NCI-H2171 treated with DMSO at 0.1 percent for 48 hours (cell line): ENCODE measurements around the gene KIAA1549.
A peak's percentile ranks its signal among the peaks of the same experiment; 100 is the strongest.

Experiments
- DNase-seq: peaks from one replicate; lab custom pipeline; 2025; lab: John Stamatoyannopoulos, UW

KIAA1549 gene

DNA sequence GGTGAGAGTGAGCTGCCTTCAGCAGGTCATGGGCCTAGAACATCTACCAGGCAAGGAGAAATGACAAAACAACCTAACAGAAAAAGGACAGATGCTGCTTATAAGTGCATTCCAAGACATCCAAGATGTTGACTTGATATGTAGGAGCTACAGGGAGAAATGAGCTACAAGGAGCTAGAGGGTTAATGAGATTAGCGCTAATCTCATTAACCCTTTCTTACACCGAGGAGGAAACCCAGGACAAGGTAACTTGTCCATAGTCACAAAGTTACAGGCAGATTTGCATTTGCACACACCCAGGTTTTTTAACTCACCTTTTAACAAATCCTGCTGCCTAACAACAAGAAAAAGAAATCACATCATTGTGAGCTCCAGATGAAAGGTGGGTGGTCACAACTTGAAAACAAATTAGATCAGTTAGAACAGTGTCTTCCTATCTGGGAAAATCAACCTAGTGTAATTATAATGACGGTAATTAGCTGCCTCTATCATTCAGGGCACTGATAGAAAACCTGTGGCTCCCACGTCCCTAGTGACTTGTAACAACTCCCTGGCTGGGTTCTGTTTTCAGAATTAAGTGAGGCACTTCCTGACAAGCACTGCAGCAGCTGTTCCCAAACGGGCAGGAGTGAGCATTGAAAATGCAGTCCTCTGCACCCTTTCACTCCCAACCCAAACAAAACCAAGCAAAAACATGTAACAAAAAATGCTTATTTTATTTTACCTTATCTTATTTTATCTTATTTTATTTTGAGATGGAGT lies 5.7 kb downstream of the KIAA1549 start:
- DNase-seq = peak; percentile 92

DNA sequence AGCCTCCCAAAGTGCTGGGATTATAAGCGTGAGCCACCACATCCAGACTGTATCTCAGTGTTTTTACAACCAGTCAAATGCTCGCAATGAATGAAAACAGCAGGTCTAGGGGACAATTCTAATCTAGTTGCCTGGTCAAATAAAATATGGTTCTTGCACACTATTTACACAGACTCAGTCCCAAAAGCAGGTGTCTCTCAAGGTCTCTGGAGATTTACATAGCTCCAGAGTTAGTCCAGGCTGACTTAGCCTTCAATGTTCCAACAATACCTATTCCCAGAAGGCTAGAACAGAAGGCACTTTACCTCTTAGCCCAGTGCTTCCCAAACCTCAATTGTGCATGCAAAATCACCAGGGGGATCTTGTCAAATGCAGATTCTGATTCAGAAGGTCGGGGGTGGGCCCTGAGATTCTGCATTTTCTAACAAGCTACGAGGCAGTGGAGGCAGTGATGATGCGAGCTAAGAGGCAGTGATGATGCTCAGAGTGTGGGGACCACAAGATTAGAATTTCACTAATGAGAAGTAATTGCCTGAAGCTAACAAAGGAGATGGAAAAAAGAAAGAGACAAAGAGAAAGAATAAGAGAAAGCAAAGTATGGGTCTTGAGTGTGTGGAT lies 6.4 kb downstream of the KIAA1549 start:
- DNase-seq = peak; percentile 70

DNA sequence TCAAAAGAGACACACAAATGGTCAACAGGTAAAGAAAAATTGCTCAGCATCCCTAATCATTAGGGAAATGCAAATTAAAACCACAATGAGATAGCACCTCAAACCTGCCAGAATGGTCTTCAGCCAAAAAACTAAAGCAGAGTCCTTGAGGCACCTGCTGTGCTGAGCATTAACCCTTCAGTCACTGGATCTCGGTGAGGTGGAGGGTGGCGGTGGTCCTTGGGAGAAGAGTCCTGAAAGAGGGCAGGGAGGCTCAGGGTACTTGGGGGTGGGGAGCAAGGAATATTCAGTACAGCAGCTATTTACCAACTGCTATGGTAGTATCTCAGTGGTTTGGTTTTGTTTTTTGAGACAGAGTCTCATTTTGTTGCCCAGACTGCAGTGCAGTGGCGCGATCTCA lies 7.1 kb downstream of the KIAA1549 start:
- no peak for DNase-seq

DNA sequence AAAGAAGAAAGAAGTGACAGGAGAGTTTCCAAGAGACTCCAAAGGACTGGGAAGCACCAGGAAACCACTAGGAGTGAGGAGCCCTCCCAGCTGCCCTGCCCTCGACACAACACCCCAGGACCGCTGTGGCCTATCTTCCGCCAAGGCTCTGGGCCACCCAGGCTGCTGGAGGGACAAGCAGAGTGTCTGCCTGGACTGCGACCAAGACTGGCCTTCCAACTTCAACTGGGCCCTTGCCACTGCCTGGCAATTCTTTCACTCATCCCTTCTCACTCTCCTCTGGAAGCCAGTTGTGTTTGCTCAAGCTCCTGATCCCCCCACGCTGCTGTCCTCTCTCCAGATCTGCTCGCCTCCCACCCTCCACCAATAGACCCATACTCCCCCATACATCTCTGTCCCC lies 10.2 kb downstream of the KIAA1549 start:
- DNase-seq = no peak

DNA sequence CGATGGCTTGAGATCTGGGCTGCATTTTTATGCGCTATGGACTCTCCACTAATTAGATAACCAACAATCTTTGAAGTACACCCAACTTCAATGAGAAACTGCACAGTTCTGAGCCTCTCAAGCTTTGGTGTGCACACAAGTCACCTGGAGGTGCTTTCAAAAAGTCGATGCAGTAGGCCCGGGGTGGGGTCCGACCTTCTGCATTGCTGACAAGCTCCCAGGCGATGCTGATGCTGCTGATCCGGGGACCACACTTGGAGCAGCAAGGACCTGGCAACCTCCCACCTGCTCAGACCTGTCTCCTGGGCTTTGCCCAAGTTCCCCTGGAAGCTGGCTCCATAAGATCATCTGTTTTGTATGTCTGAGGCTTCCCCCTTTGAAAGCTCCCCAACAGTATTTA lies 10.7 kb downstream of the KIAA1549 start:
- DNase-seq = no peak

DNA sequence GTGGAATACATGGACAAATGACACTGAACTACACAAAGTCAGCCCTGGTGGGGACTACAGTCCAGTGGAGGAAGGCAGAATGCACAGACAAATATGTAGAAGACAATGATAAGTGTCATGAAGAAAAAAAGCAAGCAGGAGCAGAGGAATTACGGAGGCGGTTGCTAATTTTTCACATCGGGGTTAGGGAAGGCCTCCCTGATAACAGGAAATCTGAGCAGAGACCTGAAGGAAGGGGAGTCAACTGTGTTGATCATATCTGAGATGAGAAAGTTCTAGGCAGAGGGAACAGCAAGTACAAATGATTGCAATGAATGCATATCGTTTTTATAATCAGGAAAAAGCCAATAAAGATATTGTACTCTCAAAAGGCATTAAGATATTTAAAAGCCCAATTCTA lies 14.0 kb downstream of the KIAA1549 start:
- DNase-seq = no peak

DNA sequence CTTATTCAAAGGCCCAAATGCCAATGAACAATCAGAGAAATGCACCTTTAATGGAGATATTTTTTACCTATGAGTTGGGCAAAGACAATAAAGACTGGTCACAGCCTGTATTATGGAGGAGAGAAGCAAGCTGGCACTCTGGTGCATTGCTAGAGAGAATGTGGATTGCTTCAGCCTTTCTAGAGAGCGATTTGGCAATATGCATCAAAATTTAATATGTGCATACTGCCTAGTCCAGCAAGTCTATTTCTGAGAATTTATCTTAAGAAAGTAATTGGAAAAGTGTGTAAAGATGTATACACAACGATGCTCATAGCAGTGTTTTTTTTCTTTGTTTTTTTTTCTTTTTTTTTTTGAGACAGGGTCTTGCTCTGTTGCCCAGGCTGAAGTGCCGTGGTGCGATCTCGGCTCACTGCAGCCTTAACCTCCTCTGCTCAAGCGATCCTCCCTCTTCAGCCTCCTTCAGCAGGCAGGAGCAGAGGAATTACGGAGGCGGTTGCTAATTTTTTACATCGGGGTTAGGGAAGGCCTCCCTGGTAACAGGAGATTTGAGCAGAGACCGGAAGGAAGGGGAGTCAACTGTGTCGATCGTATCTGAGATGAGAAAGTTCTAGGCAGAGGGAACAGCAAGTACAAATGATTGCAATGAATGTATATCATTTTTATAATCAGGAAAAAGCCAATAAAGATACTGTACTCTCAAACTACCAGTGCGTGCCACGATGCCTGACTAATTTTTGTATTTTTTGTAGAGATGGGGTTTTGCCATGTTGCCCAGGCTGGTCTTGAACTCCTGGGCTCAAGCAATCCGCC lies 16.4 kb downstream of the KIAA1549 start:
- no peak for DNase-seq

DNA sequence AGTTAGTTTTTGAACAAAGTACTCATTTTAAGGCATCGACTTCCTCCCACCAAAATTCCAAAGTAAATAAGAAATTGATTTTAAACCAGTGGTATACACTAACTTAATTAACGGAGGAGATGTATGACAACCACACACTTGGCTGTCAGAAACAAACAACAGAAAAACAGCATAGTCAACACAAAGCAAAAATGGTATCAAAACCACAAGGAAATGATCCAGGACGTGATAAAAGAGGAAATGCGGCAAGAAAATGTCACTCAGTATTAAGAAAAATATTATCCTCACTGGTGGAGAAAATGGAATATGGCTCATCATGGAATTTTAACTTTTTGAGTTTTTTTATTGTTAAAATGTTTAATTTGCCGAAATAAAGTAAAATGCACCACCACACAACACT lies 17.5 kb downstream of the KIAA1549 start:
- no peak for DNase-seq

DNA sequence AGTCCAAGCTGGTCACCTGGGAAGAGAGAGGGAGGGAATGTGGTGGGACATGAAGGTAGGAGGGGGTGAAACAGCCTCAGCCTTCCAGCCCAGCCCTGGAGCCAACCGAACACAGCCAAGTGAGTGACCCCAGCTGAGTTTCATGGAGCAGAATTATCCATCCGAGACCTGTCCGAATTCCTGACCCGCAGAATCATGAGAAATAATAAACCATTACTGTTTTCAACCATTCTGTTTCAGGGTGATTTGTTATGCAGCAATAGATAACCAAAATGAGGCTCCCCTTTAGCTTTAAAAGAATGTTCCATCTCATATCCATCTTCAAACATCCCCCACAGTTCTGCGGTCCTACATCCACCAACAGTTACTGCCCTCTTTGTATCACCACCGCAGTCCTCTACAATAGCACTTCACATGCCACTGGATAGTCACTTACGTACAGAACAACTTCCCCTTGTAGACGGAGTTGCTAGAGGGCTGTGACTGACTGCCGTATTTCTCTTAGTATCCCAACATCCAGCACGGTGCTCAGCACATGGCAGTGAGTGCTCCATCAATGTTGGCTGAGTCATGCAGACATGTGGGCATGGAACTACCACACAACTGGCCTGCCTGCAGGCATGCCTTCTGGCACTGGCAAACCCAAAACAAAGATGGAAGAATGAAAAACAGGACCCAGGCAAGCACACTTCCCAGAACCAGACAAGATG lies 18.5 kb downstream of the KIAA1549 start:
- no peak for DNase-seq

DNA sequence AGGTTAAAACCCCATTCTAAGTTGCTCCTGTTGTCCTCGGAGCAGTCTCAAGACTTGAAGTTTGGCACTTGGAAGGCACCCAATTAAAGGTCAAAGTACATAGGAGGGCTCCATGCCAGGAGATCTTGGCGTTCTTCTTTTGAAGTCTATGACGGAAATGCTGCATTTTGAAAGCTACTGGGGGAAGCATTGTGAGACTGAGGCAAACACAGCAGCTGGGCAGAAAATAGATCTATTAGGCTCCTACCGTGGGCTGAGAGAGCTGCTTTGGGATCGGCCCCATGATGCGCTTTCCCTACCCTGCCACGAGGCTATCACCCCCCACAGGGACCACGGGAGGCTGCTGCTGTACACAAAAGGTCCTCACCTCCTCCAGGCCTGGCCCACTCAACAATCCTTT lies 20.0 kb downstream of the KIAA1549 start:
- no peak for DNase-seq

DNA sequence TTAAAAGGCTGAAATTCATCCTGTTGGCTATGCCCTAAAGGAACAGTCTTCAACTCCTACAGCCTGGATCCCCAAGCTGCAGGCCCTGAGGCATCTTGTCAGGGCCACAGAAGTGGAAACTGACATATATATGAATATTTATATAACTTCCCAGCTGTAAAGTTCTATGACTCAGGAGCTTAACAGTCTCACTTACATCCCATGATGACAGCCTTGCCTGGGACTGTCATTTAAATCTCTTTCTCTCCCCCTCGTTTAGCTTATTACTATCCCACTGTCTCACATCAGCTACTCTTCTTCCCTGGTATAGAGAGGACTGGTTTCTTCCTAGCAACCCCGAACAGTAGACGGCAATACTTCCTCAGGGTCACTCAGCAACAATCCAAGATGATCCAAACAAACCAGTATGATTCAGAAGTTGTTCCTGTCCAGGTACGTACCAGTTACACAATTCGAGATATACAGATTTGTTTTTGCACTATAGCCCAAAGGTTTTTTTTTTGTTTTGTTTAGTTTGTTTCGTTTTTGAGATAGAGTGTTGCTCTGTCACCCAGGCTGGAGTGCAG lies 22.7 kb downstream of the KIAA1549 start:
- no peak for DNase-seq

DNA sequence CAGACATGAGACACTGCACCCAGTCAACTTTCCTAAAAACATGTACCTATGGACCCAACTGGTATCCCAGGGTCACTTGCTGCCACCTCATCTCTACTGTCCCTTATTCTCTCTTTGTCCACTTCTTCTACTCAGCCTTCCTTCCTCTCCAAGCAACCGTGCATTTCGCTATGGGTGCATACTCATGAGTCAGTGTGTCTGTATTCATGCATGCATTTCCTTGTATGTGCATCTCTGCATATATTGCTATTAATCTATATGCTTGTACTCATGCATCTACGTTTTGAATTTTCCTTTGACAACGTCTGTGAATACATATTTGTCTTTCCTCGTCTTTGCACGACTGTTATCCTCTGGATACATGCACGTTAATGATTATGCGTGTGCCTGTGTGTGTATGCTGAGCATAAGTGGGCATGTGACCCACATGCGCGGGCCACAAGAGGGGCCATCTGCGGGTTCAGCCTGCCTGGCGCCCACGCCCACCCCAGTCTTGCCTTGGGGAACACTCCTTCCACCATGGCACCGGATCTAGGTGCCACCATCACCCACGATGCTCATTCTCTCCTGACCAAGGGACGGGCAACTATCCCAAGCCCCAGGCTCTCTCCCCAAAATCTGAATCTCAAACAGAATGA lies 23.3 kb downstream of the KIAA1549 start:
- DNase-seq = no peak

DNA sequence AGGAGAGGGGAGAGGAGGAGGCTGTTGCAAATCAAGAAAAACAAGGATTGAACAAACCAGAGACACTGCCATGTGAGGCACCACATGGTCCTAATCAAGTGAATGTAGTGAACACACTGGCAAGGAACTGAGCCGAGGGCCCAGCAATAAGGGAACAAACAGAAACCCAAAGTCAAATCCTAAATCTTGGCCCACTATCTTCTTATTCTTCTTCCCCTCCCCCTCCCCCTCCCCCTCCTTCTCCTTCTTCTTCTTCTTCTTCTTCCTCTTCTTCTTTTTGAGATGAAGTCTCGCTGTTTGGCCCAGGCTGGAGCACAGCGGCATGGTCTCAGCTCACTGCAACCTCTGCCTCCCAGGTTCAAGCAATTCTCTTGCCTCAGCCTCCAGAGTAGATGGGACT lies 24.0 kb downstream of the KIAA1549 start:
- no peak for DNase-seq

DNA sequence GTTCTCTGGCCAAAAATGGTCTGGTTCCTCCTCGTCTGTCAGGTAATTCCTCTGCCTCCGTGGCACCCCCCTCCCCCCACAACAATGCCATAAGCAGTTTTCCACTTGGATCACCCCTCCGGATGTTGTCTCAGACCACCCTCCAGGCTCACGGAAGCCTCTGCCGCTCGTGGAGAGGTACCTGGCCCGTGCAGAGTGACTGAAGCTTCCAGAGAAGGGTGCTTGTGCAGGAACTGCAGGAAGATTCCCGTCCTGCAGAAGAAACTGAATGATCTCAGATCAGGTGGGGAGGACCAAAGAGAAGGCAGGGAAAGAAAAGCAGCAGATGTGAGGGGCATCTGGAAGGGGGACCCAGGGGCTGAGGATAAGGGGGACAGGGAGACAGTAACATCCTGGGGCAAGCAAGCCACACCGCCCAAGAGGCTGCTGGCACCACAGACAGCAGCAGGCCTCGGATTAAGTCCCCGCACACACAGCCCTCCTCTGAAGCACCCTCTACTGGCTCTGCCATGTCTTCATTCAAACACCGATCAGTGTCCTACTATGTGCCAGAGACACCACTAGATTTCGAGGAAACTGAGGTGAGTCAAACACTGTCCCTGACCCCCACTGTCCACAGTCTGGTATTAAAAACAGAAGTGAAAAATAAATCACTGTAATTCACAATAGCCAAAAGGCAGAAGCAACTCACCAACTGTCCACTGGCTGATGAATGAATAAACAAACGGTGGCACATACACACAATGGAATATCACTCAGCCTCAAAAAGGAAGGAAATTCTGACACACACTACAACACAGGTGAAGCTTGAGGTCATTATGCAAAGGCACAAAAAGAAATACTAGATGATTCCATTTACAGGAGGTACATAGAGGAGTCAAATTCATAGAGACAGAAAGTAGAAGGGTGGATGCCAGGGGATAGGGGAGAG lies 26.4 kb downstream of the KIAA1549 start:
- no peak for DNase-seq

DNA sequence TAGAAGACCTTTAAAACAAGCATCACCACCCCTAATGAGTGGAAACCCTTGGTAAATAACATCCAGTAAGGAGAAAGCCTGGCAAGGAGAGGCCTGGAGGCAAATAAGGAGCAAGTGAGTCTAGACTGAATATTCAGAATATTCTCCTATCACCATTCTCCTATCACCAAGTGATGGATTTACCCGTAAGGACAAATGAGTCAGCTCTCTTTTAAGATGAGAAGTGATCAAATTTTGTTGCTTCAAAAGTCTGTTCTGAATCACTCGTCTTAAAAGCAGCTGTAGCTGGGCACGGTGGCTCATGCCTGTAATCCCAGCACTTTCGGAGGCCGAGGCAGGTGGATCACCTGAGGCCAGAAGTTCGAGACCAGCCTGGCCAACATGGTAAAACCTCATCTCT lies 28.4 kb downstream of the KIAA1549 start:
- no peak for DNase-seq

DNA sequence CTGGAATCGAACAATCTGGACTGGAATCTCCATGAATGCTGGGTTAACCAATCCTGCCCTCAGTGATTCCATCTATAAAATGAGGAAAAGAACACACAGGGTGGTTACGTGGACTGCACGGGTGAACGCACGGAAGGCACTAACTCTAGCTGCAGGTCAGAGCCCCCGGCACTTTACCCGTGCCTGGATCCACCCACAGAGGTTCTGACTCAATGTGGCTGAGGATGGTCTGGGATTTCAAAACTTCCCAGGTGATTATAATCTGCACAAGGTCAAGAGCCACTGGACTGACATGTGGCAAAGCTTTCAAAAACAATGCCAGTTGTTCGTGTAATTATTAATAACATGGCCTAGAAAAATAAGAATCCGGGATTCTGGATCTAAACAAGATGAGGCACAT lies 29.2 kb downstream of the KIAA1549 start:
- DNase-seq = no peak

DNA sequence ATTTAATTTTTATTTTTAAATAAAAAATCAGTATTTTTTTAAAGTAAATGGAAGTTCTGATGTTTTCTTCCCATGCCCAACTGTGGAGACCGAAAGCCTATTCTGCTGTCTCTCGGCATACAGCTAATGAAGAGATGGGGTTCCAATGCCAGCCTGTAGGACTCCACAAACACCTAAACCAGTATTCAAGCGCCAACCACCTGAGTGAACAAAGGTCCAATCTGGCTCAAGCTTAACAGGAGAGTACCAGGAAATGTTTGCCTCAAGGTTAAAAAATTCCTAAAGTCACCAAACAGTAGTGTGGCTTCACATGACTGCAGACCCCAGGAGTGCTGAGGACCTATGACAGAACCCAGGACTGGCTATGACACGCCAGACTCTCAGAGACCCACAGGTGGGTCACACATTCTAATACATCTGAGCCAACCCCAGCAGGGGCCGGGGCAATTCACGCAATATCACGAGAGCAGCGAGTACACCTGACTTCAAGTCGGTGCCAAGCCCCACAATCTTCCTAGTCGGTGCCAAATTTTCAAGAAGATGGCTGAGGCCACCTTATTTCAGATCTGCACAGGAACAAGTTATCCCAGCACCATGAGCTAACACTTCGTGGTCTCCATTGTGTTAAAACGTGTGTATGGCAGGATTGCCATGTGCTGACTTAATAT lies 31.6 kb downstream of the KIAA1549 start:
- DNase-seq = no peak

DNA sequence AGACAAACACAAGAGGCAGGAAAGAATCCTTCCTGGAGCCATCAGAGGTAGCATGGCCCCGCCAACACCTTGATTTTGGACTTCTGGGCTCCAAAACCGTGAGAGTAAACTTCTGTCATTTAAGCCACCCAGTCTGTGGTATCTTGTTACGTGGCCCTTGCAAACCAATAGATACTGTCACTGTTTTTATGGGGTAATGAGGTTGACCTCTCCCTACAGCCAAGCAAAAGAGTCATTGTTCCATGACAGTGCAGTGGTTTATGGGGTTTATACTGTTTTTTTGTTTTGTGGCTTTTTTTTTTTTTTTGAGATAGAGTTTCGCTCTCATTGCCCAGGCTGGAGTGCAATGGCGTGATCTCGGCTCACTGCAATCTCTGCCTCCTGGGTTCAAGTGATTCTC lies 32.8 kb downstream of the KIAA1549 start:
- no peak for DNase-seq

DNA sequence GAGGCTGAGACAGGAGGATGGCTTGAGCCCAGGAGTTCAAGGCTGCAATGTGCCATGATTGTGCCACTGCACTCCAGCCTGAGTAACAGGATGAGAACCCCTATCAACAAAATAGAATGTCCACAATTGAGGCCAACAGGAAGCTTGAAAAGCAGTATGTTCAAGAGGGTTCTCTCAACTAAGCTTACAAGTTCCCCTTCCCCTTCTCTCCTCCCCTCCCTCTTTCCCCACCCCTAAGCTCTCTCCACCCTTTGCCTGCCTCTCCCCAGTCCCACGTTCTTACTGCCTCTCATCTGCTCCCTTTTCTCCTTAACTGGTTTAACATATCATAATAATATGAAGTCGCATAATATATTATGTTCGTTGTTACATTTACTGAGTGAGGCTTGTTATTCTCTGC lies 35.4 kb downstream of the KIAA1549 start:
- DNase-seq = no peak

DNA sequence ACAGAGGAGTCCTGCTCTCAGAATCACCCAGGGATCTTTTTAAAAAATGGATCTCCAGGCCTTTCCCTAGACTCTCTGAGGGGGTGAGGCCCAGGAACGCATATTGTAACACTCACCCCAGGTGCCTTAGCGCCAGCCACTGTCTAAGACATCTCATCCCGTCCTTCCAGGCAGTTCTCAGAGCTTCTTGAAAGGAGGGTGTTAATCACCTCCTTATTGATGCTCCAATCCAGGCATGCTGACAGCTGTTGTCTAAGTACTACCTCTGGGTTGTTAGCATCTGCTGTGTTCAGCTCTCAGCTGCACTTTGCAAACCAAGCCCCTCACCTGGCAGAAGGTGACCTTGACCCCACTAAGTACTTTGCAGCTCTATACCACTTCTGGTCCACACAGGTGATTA lies 36.0 kb downstream of the KIAA1549 start:
- peak; percentile 92 for DNase-seq
